ENCODE measurements around the gene MBD3L4. TPM values are rescaled to one million over a fixed set of nuclear protein-coding genes. Genes with fewer than 3 reads are reported as not detected.

Gene MBD3L4
- polyA plus RNA-seq, 3 donors from 2014 or later, result not detected

GRCh38 chr19:7018828-7019227 is 21.2 kb downstream of the MBD3L4 start:
- H3K4me1 Mint-ChIP-seq, result peaks cover 1 to 8% of the 10 kb centered on the region in 2 donors
- H3K27ac Mint-ChIP-seq, result no peak overlapping the region
- H3K4me3 Mint-ChIP-seq, result no peak overlapping the region
- DNase-seq, result no peak
- no peaks in the 10 kb centered on the region for H3K36me3 Mint-ChIP-seq
- no peaks in the 10 kb centered on the region for H3K27me3 Mint-ChIP-seq (ENCODE audit: low read depth in 3 of 3)
- no peaks in the 10 kb centered on the region for H3K9me3 Mint-ChIP-seq

DNA sequence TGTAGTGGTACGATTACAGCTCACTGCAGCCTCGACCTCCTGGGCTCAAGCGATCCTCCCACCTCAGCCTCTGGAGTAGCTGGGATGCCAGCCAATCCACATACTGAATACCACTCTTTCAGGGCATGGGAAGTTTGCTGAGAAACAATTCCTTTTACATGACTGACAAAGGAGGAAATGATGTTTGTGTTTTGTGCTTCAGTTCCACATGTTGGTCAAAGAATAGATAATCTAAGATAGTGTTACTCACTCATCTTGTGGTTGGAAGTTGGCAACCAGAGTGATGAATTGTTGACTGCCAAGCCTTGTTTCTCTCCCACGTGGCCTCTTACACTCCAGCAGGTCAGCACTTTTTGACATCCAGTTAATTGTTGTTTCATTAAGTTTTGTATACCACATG is 26.3 kb downstream of the MBD3L4 start:
- Mint-ChIP-seq H3K9me3 (no peaks in the 10 kb centered on the region), H3K4me3 (peak overlapping the region in 1 of 5 donors; percentile 51), H3K27ac (peak overlapping the region in 2 of 6 donors; percentile 20 to 66), H3K36me3 (no peaks in the 10 kb centered on the region), H3K27me3 (ENCODE audit: low read depth in 3 of 3) (peaks cover 0 to 2% (median 0%) of the 10 kb centered on the region in 3 donors), H3K4me1 (peaks cover 11 to 23% of the 10 kb centered on the region in 2 donors)
- DNase-seq, result peak in 2 of 3 donors; percentile 7 to 10

DNA sequence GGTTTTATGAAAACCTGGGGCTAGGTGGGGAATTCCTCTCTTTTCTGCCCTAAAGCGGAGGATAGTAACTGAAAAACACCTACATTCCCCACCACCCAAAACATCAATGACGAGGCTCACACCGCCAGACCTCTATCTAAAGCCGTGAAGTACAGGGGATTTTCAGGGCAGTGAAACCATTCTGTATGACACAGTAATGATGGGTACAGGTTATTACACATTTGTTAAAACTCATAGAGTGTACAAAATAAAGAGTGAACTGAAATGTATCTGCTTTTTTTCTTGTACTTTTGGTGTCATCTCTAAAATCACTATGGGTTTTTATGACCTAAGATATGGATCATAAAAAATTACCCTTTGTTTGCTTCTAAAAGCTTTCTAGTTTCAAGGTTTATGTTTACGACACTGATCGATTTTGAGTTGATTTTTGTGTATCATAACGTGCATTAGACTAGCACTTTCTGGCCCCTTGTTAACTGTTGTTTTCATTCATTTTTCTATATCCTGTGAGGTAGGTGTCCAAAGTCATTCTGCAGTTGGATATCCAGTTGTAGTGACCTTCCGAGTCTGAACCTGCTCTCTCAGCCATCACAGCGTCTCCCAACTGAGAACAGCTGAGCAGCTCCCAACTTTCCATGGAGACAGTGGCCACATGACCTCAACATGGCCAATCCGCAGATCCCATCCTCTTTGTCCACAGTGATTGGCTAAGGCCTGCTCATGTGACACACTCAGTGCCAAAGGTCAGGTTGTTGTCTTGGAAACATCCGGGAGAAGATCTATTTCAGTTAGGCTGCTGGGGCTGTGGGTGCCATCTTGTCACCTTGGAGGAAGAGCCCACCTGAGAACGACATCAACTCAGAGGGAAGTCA is 29.0 kb downstream of the MBD3L4 start:
- no peak for DNase-seq
- H3K4me3 Mint-ChIP-seq, result no peak overlapping the region
- peak overlapping the region in 2 of 6 donors; percentile 37 to 51 for H3K27ac Mint-ChIP-seq
- peaks cover 11 to 26% of the 10 kb centered on the region in 2 donors for H3K4me1 Mint-ChIP-seq
- peaks cover 0 to 3% (median 2%) of the 10 kb centered on the region in 3 donors for H3K27me3 Mint-ChIP-seq (ENCODE audit: low read depth in 3 of 3)
- no peaks in the 10 kb centered on the region for H3K9me3 Mint-ChIP-seq
- no peaks in the 10 kb centered on the region for H3K36me3 Mint-ChIP-seq

- H3K27ac Mint-ChIP-seq, result peak overlapping the region in 1 of 6 donors; percentile 56
- no peaks in the 10 kb centered on the region for H3K36me3 Mint-ChIP-seq
- H3K4me1 Mint-ChIP-seq, result peaks cover 6 to 11% of the 10 kb centered on the region in 2 donors
- H3K4me3 Mint-ChIP-seq, result no peak overlapping the region
- DNase-seq, result no peak
- no peaks in the 10 kb centered on the region for H3K9me3 Mint-ChIP-seq
- H3K27me3 Mint-ChIP-seq (ENCODE audit: low read depth in 3 of 3), result peaks cover 0 to 3% (median 2%) of the 10 kb centered on the region in 3 donors
These were observed 32.1 kb downstream of the MBD3L4 start for GRCh38 chr19:7007859-7008258.

DNA sequence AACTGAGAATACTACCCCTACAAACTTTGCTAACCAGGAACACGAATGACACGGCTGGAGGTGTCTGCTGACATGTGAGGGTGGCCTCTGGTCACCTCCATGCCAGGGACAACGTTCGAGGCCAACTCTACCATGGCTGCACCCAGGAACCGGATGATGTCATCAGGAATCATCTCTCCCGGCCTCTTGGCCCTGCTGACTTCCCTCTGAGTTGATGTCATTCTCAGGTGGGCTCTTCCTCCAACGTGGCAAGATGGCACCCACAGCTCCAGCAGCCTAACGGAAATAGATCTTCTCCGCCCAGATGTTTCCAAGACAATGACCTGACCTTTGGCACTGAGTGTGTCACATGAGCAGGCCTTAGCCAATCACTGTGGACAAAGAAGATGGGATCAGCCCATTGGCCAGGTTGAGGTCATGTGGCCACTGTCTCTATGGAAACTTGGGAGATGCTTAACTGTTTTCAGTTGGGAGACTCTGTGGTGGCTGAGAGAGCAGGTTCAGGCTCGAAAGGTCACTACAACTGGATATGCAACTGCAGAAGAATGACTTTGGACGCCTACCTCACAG is 33.8 kb downstream of the MBD3L4 start:
- Mint-ChIP-seq H3K27me3 (ENCODE audit: low read depth in 3 of 3) (peaks cover 0 to 6% (median 2%) of the 10 kb centered on the region in 3 donors), H3K4me1 (peaks cover 6 to 11% of the 10 kb centered on the region in 2 donors), H3K9me3 (no peaks in the 10 kb centered on the region), H3K36me3 (no peaks in the 10 kb centered on the region), H3K27ac (no peak overlapping the region), H3K4me3 (no peak overlapping the region)
- no peak for DNase-seq

- peaks cover 4 to 10% of the 10 kb centered on the region in 2 donors for H3K4me1 Mint-ChIP-seq
- no peak overlapping the region for H3K4me3 Mint-ChIP-seq
- DNase-seq, result peak in 2 of 3 donors; percentile 9 to 45
- H3K9me3 Mint-ChIP-seq, result no peaks in the 10 kb centered on the region
- peaks cover 0 to 6% (median 2%) of the 10 kb centered on the region in 3 donors for H3K27me3 Mint-ChIP-seq (ENCODE audit: low read depth in 3 of 3)
- H3K36me3 Mint-ChIP-seq, result no peaks in the 10 kb centered on the region
- H3K27ac Mint-ChIP-seq, result no peak overlapping the region
These were observed 35.6 kb downstream of the MBD3L4 start for GRCh38 chr19:7004313-7004931.

- no peak overlapping the region for H3K4me3 Mint-ChIP-seq
- H3K9me3 Mint-ChIP-seq, result no peaks in the 10 kb centered on the region
- peaks cover 0 to 9% (median 7%) of the 10 kb centered on the region in 3 donors for H3K27me3 Mint-ChIP-seq (ENCODE audit: low read depth in 3 of 3)
- H3K4me1 Mint-ChIP-seq, result no peaks in the 10 kb centered on the region
- no peak for DNase-seq
- H3K27ac Mint-ChIP-seq, result no peak overlapping the region
- H3K36me3 Mint-ChIP-seq, result no peaks in the 10 kb centered on the region
These were observed 39.2 kb downstream of the MBD3L4 start for GRCh38 chr19:7000816-7001215.

DNA sequence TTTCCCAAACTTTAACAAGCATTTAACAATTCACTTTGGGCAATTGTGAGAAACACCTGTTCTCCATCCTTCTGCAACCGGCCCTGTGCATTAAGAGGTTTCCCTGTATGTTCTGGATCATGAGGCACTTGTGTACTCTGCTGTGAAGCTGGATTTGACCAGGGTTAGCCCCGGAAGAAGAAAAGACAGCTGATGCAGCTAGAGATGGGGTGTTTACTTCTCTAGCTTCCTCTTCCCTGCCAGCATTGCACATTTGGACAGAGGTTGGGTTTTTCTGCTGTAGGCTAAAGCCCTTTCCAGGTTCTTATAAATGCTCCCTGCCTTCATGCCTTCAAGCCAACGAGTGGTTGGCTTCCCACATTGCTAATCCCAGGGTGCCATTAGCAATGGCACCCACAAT is 39.6 kb downstream of the MBD3L4 start:
- peaks cover 0 to 10% (median 9%) of the 10 kb centered on the region in 3 donors for H3K27me3 Mint-ChIP-seq (ENCODE audit: low read depth in 3 of 3)
- no peak overlapping the region for H3K27ac Mint-ChIP-seq
- H3K4me1 Mint-ChIP-seq, result no peaks in the 10 kb centered on the region
- H3K9me3 Mint-ChIP-seq, result peaks cover 0 to 2% (median 0%) of the 10 kb centered on the region in 6 donors
- no peak overlapping the region for H3K4me3 Mint-ChIP-seq
- no peak for DNase-seq
- H3K36me3 Mint-ChIP-seq, result peaks cover 0 to under 1% (median 0%) of the 10 kb centered on the region in 3 donors

- Mint-ChIP-seq H3K27ac (no peak overlapping the region), H3K4me1 (no peaks in the 10 kb centered on the region), H3K4me3 (no peak overlapping the region), H3K27me3 (ENCODE audit: low read depth in 3 of 3) (peaks cover 3 to 13% (median 11%) of the 10 kb centered on the region in 3 donors), H3K9me3 (peaks cover 0 to 6% (median 3%) of the 10 kb centered on the region in 6 donors), H3K36me3 (peaks cover 0 to 5% (median 0%) of the 10 kb centered on the region in 3 donors)
- no peak for DNase-seq
These were observed 40.0 kb downstream of the MBD3L4 start for GRCh38 chr19:6999933-7000332.

GRCh38 chr19:6997679-6998445 is 42.1 kb downstream of the MBD3L4 start:
- H3K36me3 Mint-ChIP-seq, result peaks cover 0 to 5% (median 0%) of the 10 kb centered on the region in 3 donors
- H3K4me3 Mint-ChIP-seq, result no peak overlapping the region
- H3K4me1 Mint-ChIP-seq, result no peaks in the 10 kb centered on the region
- H3K27me3 Mint-ChIP-seq (ENCODE audit: low read depth in 3 of 3), result peaks cover 4 to 13% (median 11%) of the 10 kb centered on the region in 3 donors
- no peak for DNase-seq
- peaks cover 0 to 8% (median 4%) of the 10 kb centered on the region in 6 donors for H3K9me3 Mint-ChIP-seq
- no peak overlapping the region for H3K27ac Mint-ChIP-seq

DNA sequence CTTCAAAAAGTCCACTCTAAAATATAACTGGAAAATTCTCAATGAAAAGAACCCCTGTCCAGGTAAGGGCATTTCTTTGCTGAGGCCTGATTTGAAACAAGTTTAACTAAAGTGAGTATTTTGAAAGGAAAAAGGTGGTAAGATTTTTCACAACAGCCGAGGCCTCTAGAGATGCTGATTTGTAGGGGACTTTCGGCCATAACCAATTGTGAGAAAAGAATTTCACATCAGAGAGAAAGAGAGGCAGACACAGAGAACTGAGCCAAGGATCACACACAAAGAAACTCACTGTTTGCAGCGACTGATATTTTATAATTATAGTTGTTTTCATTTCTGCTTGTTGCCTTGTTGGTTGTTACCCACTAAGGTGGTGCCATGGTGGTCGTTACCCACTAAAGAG is 43.2 kb downstream of the MBD3L4 start:
- Mint-ChIP-seq H3K27ac (no peak overlapping the region), H3K4me1 (no peaks in the 10 kb centered on the region)

GRCh38 chr19:6995054-6995453 is 44.9 kb downstream of the MBD3L4 start:
- Mint-ChIP-seq H3K27ac (peak overlapping the region in 3 of 6 donors; percentile 21 to 71 (median 27)), H3K27me3 (ENCODE audit: low read depth in 3 of 3) (peaks cover 4 to 11% (median 9%) of the 10 kb centered on the region in 3 donors), H3K9me3 (peaks cover 0 to 8% (median 4%) of the 10 kb centered on the region in 6 donors)

More for the DNA sequence above, 43.2 kb downstream of the MBD3L4 start:
- H3K27me3 Mint-ChIP-seq (ENCODE audit: low read depth in 3 of 3), result peaks cover 4 to 11% (median 10%) of the 10 kb centered on the region in 3 donors
- H3K36me3 Mint-ChIP-seq, result peaks cover 0 to 5% (median 0%) of the 10 kb centered on the region in 3 donors
- DNase-seq, result no peak
- peaks cover 0 to 8% (median 4%) of the 10 kb centered on the region in 6 donors for H3K9me3 Mint-ChIP-seq
- H3K4me3 Mint-ChIP-seq, result no peak overlapping the region

DNA sequence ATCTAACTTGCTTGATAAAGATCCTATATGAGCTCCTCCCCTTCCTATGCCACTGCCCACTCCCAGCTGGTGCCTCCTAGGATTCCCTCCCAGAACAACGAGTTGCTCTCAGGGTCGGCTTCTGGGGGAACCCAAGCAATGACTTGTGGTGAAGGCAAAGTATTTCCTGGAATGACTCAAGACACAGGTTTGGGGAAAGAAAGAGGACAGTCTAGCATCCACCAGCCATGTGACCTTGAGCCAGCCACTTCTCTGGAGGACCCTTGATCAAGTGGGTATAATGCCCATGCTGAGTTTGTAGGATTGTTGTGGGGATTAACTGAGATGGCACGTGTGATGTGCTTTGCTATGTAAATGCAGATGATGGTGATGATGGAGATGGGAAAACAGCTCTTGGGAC is 51.7 kb downstream of the MBD3L4 start:
- H3K36me3 Mint-ChIP-seq, result peaks cover 0 to 3% (median 0%) of the 10 kb centered on the region in 3 donors
- no peaks in the 10 kb centered on the region for H3K4me1 Mint-ChIP-seq
- peaks cover 3 to 4% (median 3%) of the 10 kb centered on the region in 3 donors for H3K27me3 Mint-ChIP-seq (ENCODE audit: low read depth in 3 of 3)
- no peak for DNase-seq
- H3K4me3 Mint-ChIP-seq, result no peak overlapping the region
- no peak overlapping the region for H3K27ac Mint-ChIP-seq
- H3K9me3 Mint-ChIP-seq, result peaks cover 0 to 17% (median 2%) of the 10 kb centered on the region in 6 donors

More at GRCh38 chr19:6995054-6995453, 44.9 kb downstream of the MBD3L4 start:
- peaks cover 0 to 5% (median 0%) of the 10 kb centered on the region in 3 donors for H3K36me3 Mint-ChIP-seq
- no peak for DNase-seq
- peak overlapping the region in 1 of 5 donors; percentile 4 for H3K4me3 Mint-ChIP-seq
- no peaks in the 10 kb centered on the region for H3K4me1 Mint-ChIP-seq
